HEK293 (cell line): Measurements from ENCODE around the gene GOLGA1.

Experiments
- CTCF ChIA-PET: fragments of 350-600 bp; formaldehyde crosslinking; extraction: SDS; loops from one replicate; lab custom pipeline; 2021; ENCODE audit warnings: antibody characterized with exemption; lab: Yijun Ruan, JAX
- POLR2A ChIA-PET: fragments of 300-600 bp; formaldehyde crosslinking; extraction: SDS; loops from one replicate; lab custom pipeline; 2020; ENCODE audit warnings: antibody characterized with exemption, inconsistent platforms; lab: Yijun Ruan, JAX
- H3K27ac ChIP-seq: fragments of 200-500 bp; sonication (Bioruptor generic); 2 replicates; pipeline ENCODE4 v1.5.1; 2014; ENCODE audit warnings: low read depth, low read length, control low read depth, inconsistent platforms; ENCODE audit errors: extremely low read depth
- H3K36me3 ChIP-seq, 2 experiments: fragments of 200-500 bp in 1 of 2; sonication (Bioruptor generic) in 1 of 2; 1 replicate in 1 of 2; 2 replicates in 1 of 2; pipeline ENCODE4 v1.5.1; 2014 to 2017; ENCODE audit warnings: inconsistent platforms in 2 of 2, low read length in 2 of 2; ENCODE audit not compliant: control insufficient read depth in 2 of 2, insufficient read depth in 1 of 2
- H3K4me1 ChIP-seq: fragments of 200-500 bp; sonication (Bioruptor generic); 2 replicates; pipeline ENCODE4 v1.5.1; 2014; ENCODE audit warnings: mild to moderate bottlenecking, low read length, inconsistent platforms; ENCODE audit not compliant: control insufficient read depth, insufficient read depth
- H3K4me3 ChIP-seq: 2 replicates; pipeline ENCODE4 v1.5.1; 2011; ENCODE audit warnings: low read depth, mild to moderate bottlenecking, control low read depth, low read length, moderate library complexity
- H3K9me3 ChIP-seq: fragments of 200-500 bp; sonication (Bioruptor generic); 2 replicates; pipeline ENCODE4 v1.5.1; 2014; ENCODE audit warnings: low read depth, low read length, inconsistent platforms; ENCODE audit not compliant: control insufficient read depth, insufficient read depth
- BCL11B ChIP-seq: fragments of 450-650 bp; formaldehyde crosslinking; IDR thresholded peaks from 2 replicates; pipeline ENCODE4 v1.5.1; 2016; ENCODE audit warnings: low read depth, missing biosample characterization, missing genetic modification characterization
- EGR2 ChIP-seq: fragments of 450-650 bp; formaldehyde crosslinking; IDR thresholded peaks from 2 replicates; pipeline ENCODE4 v1.5.1; 2016; ENCODE audit warnings: low read depth, missing biosample characterization, missing genetic modification characterization
- KLF10 ChIP-seq: fragments of 450-650 bp; IDR thresholded peaks from 2 replicates; pipeline ENCODE4 v1.5.1; 2018; ENCODE audit warnings: missing biosample characterization, mild to moderate bottlenecking, missing genetic modification characterization
- SP7 ChIP-seq: fragments of 450-650 bp; formaldehyde crosslinking; IDR thresholded peaks from 2 replicates; pipeline ENCODE4 v1.5.1; 2016; ENCODE audit warnings: missing biosample characterization, missing genetic modification characterization
- ZIC2 ChIP-seq: fragments of 450-650 bp; formaldehyde crosslinking; IDR thresholded peaks from 2 replicates; pipeline ENCODE4 v1.5.1; 2016; ENCODE audit warnings: missing biosample characterization, missing genetic modification characterization
- ZNF114 ChIP-seq: fragments of 450-650 bp; formaldehyde crosslinking; IDR thresholded peaks from 2 replicates; pipeline ENCODE4 v1.5.0; 2017; ENCODE audit warnings: missing biosample characterization, missing genetic modification characterization
- ZNF157 ChIP-seq: fragments of 450-650 bp; formaldehyde crosslinking; IDR thresholded peaks from 2 replicates; pipeline ENCODE4 v1.5.1; 2016; ENCODE audit warnings: missing biosample characterization, missing genetic modification characterization
- ZNF175 ChIP-seq: fragments of 450-650 bp; formaldehyde crosslinking; IDR thresholded peaks from 2 replicates; pipeline ENCODE4 v1.5.1; 2016; ENCODE audit warnings: missing biosample characterization, missing genetic modification characterization
- ZNF223 ChIP-seq: fragments of 450-650 bp; formaldehyde crosslinking; IDR thresholded peaks from 2 replicates; pipeline ENCODE4 v1.5.1; 2016; ENCODE audit warnings: missing biosample characterization, missing genetic modification characterization
- ZNF426 ChIP-seq: fragments of 450-650 bp; formaldehyde crosslinking; IDR thresholded peaks from 2 replicates; pipeline ENCODE4 v1.5.1; 2017; ENCODE audit warnings: missing biosample characterization, missing genetic modification characterization, mild to moderate bottlenecking, inconsistent platforms, moderate library complexity
- ZNF555 ChIP-seq: fragments of 450-650 bp; formaldehyde crosslinking; conservative IDR thresholded peaks from 2 replicates; pipeline ENCODE4 v1.5.1; 2017; ENCODE audit warnings: missing biosample characterization, mild to moderate bottlenecking, missing genetic modification characterization, inconsistent platforms
- ZNF692 ChIP-seq: fragments of 450-650 bp; formaldehyde crosslinking; IDR thresholded peaks from 2 replicates; pipeline ENCODE4 v1.5.1; 2016; ENCODE audit warnings: missing biosample characterization, missing genetic modification characterization
- ZNF76 ChIP-seq: fragments of 450-650 bp; formaldehyde crosslinking; IDR thresholded peaks from 2 replicates; pipeline ENCODE4; 2016; ENCODE audit warnings: low read depth, missing biosample characterization, missing genetic modification characterization, borderline replicate concordance
- ZNF843 ChIP-seq: fragments of 450-650 bp; formaldehyde crosslinking; IDR thresholded peaks from 2 replicates; pipeline ENCODE4 v1.5.1; 2016; ENCODE audit warnings: missing biosample characterization, missing genetic modification characterization
- ZSCAN23 ChIP-seq: fragments of 450-650 bp; formaldehyde crosslinking; IDR thresholded peaks from 2 replicates; pipeline ENCODE4 v1.5.1; 2016; ENCODE audit warnings: missing biosample characterization, missing genetic modification characterization
- ZSCAN5A ChIP-seq: fragments of 450-650 bp; formaldehyde crosslinking; IDR thresholded peaks from 2 replicates; pipeline ENCODE4 v1.5.1; 2016; ENCODE audit warnings: missing biosample characterization, missing genetic modification characterization
- ZXDB ChIP-seq: fragments of 450-650 bp; formaldehyde crosslinking; IDR thresholded peaks from 2 replicates; pipeline ENCODE4 v1.5.1; 2016; ENCODE audit warnings: missing biosample characterization, missing genetic modification characterization
- TF ChIP-seq, protein P1 (sequence below): fragments of 450-650 bp; formaldehyde crosslinking; IDR thresholded peaks from 2 replicates; pipeline ENCODE4 v1.5.1; 2016; ENCODE audit warnings: missing biosample characterization, missing genetic modification characterization
- TF ChIP-seq, protein P2 (sequence below): fragments of 450-650 bp; formaldehyde crosslinking; IDR thresholded peaks from 2 replicates; pipeline ENCODE4 v1.5.1; 2017; ENCODE audit warnings: missing biosample characterization, missing genetic modification characterization
- TF ChIP-seq, protein P3 (sequence below): IDR thresholded peaks from 2 replicates; pipeline ENCODE4 v1.6.1; 2011; ENCODE audit warnings: mild to moderate bottlenecking, low read depth, low read length, borderline replicate concordance
- TF ChIP-seq, protein P4 (sequence below): fragments of 450-650 bp; formaldehyde crosslinking; IDR thresholded peaks from 2 replicates; pipeline ENCODE4 v1.5.1; 2016; ENCODE audit warnings: missing biosample characterization, missing genetic modification characterization

GOLGA1 gene

DNA sequence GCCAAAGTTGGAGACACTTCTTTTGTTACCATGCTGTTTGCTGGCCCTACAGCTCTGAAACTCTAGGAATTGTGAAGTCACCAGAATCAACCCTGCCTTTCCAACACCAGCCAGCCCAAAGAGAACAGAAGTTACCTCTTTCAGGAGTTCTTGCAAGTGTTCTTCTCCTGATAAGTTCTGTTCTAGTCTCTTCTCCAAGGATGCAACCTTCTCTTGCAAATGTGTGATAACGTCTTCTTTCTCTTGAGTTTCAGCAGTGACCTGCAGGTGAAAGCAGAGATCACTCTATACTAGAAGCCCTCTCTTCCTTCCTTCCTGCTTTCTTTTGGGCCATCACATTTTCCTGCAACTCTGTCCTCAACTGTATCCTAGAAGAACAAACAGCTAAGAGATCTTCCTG is 29.1 kb downstream of the GOLGA1 start (continued):
- TF ChIP-seq, protein P1, sequence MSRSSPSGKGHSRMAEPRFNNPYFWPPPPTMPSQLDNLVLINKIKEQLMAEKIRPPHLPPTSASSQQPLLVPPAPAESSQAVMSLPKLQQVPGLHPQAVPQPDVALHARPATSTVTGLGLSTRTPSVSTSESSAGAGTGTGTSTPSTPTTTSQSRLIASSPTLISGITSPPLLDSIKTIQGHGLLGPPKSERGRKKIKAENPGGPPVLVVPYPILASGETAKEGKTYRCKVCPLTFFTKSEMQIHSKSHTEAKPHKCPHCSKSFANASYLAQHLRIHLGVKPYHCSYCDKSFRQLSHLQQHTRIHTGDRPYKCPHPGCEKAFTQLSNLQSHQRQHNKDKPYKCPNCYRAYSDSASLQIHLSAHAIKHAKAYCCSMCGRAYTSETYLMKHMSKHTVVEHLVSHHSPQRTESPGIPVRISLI = no peak
- no peak for TF ChIP-seq ZSCAN23 (tag by site-specific recombination)
- no peak for TF ChIP-seq ZSCAN5A
- TF ChIP-seq ZNF692 (tag by site-specific recombination) = no peak

DNA sequence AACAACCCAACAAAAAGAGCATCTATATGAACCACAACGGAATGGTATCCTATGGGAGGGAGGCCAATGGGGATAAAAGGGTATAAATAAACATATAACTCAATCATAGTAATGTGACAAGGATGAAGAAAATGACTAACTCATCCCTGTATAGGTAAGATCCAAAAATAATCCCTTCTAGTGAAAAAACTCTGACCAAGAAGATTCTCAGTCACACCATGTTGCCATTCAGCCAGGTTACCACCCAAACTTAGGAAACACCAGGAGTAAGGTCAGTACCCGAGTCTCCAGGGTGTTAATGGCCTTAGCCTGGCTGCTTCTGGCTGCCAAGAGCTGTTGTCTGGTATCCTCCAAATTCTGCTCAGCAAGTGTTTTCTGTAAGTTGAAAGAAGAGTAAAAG is 32.8 kb downstream of the GOLGA1 start:
- peaks cover 3% of the 10 kb centered on the region; the same call in 1 of the 2 replicates for H3K4me1 ChIP-seq
- no peak overlapping the region for H3K4me3 ChIP-seq
- H3K36me3 ChIP-seq = peaks cover 1 to 34% of the 10 kb centered on the region in 2 experiments; a peak in 2 of 3 replicates
- CTCF ChIA-PET = interaction anchor here (0.7 to 1.2 kb wide), 2 partner anchors 14 to 136 kb away, joined by 3 read pairs; no protein-coding TSS in a partner anchor
- H3K27ac ChIP-seq = no peak overlapping the region
- TF ChIP-seq KLF10 (tag by site-specific recombination) (no peak), ZNF555 (no peak), ZNF426 (tag by site-specific recombination) (no peak), ZNF114 (tag by site-specific recombination) (no peak), ZNF76 (tag by site-specific recombination) (no peak), ZNF843 (tag by site-specific recombination) (no peak), EGR2 (tag by site-specific recombination) (no peak), BCL11B (tag by site-specific recombination) (no peak), ZNF157 (no peak), SP7 (tag by site-specific recombination) (no peak), ZNF175 (tag by site-specific recombination) (no peak), ZXDB (no peak), ZNF223 (tag by site-specific recombination) (no peak), ZIC2 (tag by site-specific recombination) (no peak)
- TF ChIP-seq, protein P2, sequence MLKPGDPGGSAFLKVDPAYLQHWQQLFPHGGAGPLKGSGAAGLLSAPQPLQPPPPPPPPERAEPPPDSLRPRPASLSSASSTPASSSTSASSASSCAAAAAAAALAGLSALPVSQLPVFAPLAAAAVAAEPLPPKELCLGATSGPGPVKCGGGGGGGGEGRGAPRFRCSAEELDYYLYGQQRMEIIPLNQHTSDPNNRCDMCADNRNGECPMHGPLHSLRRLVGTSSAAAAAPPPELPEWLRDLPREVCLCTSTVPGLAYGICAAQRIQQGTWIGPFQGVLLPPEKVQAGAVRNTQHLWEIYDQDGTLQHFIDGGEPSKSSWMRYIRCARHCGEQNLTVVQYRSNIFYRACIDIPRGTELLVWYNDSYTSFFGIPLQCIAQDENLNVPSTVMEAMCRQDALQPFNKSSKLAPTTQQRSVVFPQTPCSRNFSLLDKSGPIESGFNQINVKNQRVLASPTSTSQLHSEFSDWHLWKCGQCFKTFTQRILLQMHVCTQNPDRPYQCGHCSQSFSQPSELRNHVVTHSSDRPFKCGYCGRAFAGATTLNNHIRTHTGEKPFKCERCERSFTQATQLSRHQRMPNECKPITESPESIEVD = no peak
- TF ChIP-seq, protein P3, sequence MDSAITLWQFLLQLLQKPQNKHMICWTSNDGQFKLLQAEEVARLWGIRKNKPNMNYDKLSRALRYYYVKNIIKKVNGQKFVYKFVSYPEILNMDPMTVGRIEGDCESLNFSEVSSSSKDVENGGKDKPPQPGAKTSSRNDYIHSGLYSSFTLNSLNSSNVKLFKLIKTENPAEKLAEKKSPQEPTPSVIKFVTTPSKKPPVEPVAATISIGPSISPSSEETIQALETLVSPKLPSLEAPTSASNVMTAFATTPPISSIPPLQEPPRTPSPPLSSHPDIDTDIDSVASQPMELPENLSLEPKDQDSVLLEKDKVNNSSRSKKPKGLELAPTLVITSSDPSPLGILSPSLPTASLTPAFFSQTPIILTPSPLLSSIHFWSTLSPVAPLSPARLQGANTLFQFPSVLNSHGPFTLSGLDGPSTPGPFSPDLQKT = no peak
- TF ChIP-seq, protein P4, sequence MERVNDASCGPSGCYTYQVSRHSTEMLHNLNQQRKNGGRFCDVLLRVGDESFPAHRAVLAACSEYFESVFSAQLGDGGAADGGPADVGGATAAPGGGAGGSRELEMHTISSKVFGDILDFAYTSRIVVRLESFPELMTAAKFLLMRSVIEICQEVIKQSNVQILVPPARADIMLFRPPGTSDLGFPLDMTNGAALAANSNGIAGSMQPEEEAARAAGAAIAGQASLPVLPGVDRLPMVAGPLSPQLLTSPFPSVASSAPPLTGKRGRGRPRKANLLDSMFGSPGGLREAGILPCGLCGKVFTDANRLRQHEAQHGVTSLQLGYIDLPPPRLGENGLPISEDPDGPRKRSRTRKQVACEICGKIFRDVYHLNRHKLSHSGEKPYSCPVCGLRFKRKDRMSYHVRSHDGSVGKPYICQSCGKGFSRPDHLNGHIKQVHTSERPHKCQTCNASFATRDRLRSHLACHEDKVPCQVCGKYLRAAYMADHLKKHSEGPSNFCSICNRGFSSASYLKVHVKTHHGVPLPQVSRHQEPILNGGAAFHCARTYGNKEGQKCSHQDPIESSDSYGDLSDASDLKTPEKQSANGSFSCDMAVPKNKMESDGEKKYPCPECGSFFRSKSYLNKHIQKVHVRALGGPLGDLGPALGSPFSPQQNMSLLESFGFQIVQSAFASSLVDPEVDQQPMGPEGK = no peak
- POLR2A ChIA-PET = no interaction called here
- no peaks in the 10 kb centered on the region for H3K9me3 ChIP-seq
